Endothelial cell of umbilical vein (primary cell): Measurements from ENCODE around the gene CCDC136. TPM values are rescaled to one million over a fixed set of nuclear protein-coding genes. Genes with fewer than 3 reads are reported as not detected.

Source experiments
- BruUV-seq: library from RNA; stranded (reverse); fragments of 400-500 nt; replicated peaks from 2 replicates; lab custom pipeline; 2021; lab: Mats Ljungman, UMichigan
- CTCF ChIA-PET: fragments of 300-600, 350-600 bp; sonication (Branson Sonifier 250); formaldehyde crosslinking; loops from one replicate; lab custom pipeline; 2021; ENCODE audit warnings: antibody characterized with exemption, inconsistent platforms; lab: Charles Lee
- POLR2A ChIA-PET: fragments of 300-600, 350-600 bp; sonication (Branson Sonifier 250); formaldehyde crosslinking; loops from one replicate; lab custom pipeline; 2021; ENCODE audit warnings: antibody characterized with exemption, inconsistent platforms; lab: Charles Lee
- DNase-seq: peaks from one replicate; pipeline ENCODE4 v3.0.0-alpha.2; 2011; ENCODE audit warnings: low read depth, low spot score
- FAIRE-seq: peaks from 2 replicates; lab custom pipeline; 2011; peaks lifted over from hg19 to GRCh38; lab: Jason Lieb, UNC
- H2AFZ ChIP-seq: 2 replicates; pipeline ENCODE4 v1.6.0; 2012; ENCODE audit warnings: low read depth, low read length, control low read depth, inconsistent platforms
- H3K27ac ChIP-seq: 2 replicates; pipeline ENCODE4 v1.5.1; 2011; ENCODE audit warnings: low read depth, mild to moderate bottlenecking, control low read depth, low read length, moderate library complexity; ENCODE audit not compliant: insufficient read depth
- H3K27me3 ChIP-seq, 2 experiments: 2 replicates each; pipeline versions ENCODE4 v1.6.0 to v1.6.1; 2011; ENCODE audit warnings: low read length in 2 of 2, mixed read lengths in 1 of 2; ENCODE audit not compliant: control insufficient read depth in 2 of 2, insufficient read depth in 2 of 2
- H3K36me3 ChIP-seq, 2 experiments: 2 replicates in 1 of 2; 3 replicates in 1 of 2; pipeline ENCODE4 v1.5.1; 2011; ENCODE audit warnings: low read length in 2 of 2, mild to moderate bottlenecking in 1 of 2, moderate library complexity in 1 of 2; ENCODE audit not compliant: control insufficient read depth in 2 of 2, insufficient read depth in 2 of 2; ENCODE audit errors: extremely low read depth in 1 of 2
- H3K4me1 ChIP-seq: 3 replicates; pipeline ENCODE4 v1.5.1; 2011; ENCODE audit warnings: mild to moderate bottlenecking, low read length; ENCODE audit not compliant: control insufficient read depth, insufficient read depth; ENCODE audit errors: extremely low read depth
- H3K4me2 ChIP-seq: 2 replicates; pipeline ENCODE4 v1.6.1; 2011; ENCODE audit warnings: low read length, control low read depth, mixed read lengths; ENCODE audit not compliant: insufficient read depth
- H3K4me3 ChIP-seq, 3 experiments: fragments of 200-600 bp in 1 of 3; sonication (generic), shearing (Covaris generic) in 1 of 3; replicated peaks in 1 of 3; 2 replicates each; pipeline ENCODE4 v1.5.1; 2011 to 2016; ENCODE audit warnings: control low read depth in 3 of 3, low read length in 3 of 3, mild to moderate bottlenecking in 2 of 3, inconsistent platforms in 1 of 3, low read depth in 1 of 3, moderate library complexity in 1 of 3; ENCODE audit not compliant: insufficient read depth in 1 of 3
- H3K79me2 ChIP-seq: 2 replicates; pipeline ENCODE4 v1.6.0; 2012; ENCODE audit warnings: low read length, inconsistent platforms; ENCODE audit not compliant: control insufficient read depth, insufficient read depth
- H3K9ac ChIP-seq: replicated peaks from 2 replicates; pipeline ENCODE3; 2011; ENCODE audit warnings: low read length, control low read depth; ENCODE audit not compliant: insufficient read depth; ENCODE audit errors: extremely low read depth
- H3K9me1 ChIP-seq: replicated peaks from 3 replicates; pipeline ENCODE4 v1.6.0; 2011; ENCODE audit warnings: mild to moderate bottlenecking, low read length; ENCODE audit not compliant: control insufficient read depth, insufficient read depth; ENCODE audit errors: extremely low read depth
- H3K9me3 ChIP-seq: replicated peaks from 2 replicates; pipeline ENCODE4 v1.5.1; 2012; ENCODE audit warnings: low read length, inconsistent platforms; ENCODE audit not compliant: control insufficient read depth, insufficient read depth
- H4K20me1 ChIP-seq: replicated peaks from 2 replicates; pipeline ENCODE3; 2011; ENCODE audit warnings: mild to moderate bottlenecking, low read length; ENCODE audit not compliant: control insufficient read depth, insufficient read depth; ENCODE audit errors: extremely low read depth
- EZH2 ChIP-seq: IDR thresholded peaks from 2 replicates; pipeline ENCODE4 v1.6.1; 2012; ENCODE audit warnings: borderline replicate concordance, low read depth, mild to moderate bottlenecking, moderate library complexity, low read length, inconsistent platforms; ENCODE audit not compliant: severe bottlenecking
- FOS ChIP-seq: IDR thresholded peaks from 2 replicates; pipeline ENCODE4 v1.6.1; 2011; ENCODE audit warnings: mild to moderate bottlenecking, low read length, moderate library complexity, borderline replicate concordance; ENCODE audit not compliant: insufficient read depth
- GATA2 ChIP-seq: IDR thresholded peaks from 2 replicates; pipeline ENCODE4 v1.7.0; 2011; ENCODE audit warnings: low read depth, mild to moderate bottlenecking, moderate library complexity, mixed read lengths, low read length; ENCODE audit not compliant: insufficient read length, insufficient read depth
- JUN ChIP-seq: IDR thresholded peaks from 2 replicates; pipeline ENCODE4 v1.6.1; 2011; ENCODE audit warnings: borderline replicate concordance, low read depth; ENCODE audit not compliant: insufficient read length, insufficient read depth
- MYC ChIP-seq: IDR thresholded peaks from one replicate; pipeline ENCODE4 v1.6.1; 2011; ENCODE audit warnings: mild to moderate bottlenecking, low read depth, low read length
- POLR2A ChIP-seq: IDR thresholded peaks from 2 replicates; pipeline ENCODE4 v1.6.1; 2012; ENCODE audit warnings: low read depth, mild to moderate bottlenecking, control low read depth, low read length
- POLR2AphosphoS5 ChIP-seq: IDR thresholded peaks from 2 replicates; pipeline ENCODE4 v1.6.1; 2012; ENCODE audit warnings: low read depth, mild to moderate bottlenecking, control low read depth, low read length, moderate library complexity; ENCODE audit not compliant: insufficient read depth
- dilution Hi-C: fragments of 300-500 bp; cut with MboI; formaldehyde crosslinking; loops from one replicate; pipeline ENCODE4 v1.15.0; 2019; ENCODE audit warnings: low sequenced_read_pairs; ENCODE audit not compliant: extremely low pct_ligation_motif_present
- intact Hi-C: fragments of 100-400 bp; cut with micrococcal nuclease; formaldehyde crosslinking; loops from one replicate; pipeline ENCODE4 v1.10.0; 2022
- polyA plus RNA-seq, 4 experiments: library from polyadenylated mRNA; depleted of rRNA in 3 of 4; stranded (reverse) in 3 of 4; unstranded in 1 of 4; fragments of >200 nt; gene quantifications; 2 replicates each; pipeline versions ENCODE4 v1.2.1 to v1.2.3, GENCODE V29; 2011 to 2012; ENCODE audit warnings: missing spikeins in 1 of 4
- total RNA-seq: library from RNA; stranded (reverse); gene quantifications from 2 replicates; pipeline ENCODE4 v1.2.3, GENCODE V29; 2021
- TF ChIP-seq, protein P1 (sequence below), 2 donors: IDR thresholded peaks; 1 replicate in 1 of 2; 2 replicates in 1 of 2; pipeline ENCODE4 v1.5.1; 2011; ENCODE audit warnings: low read length in 2 of 2, mild to moderate bottlenecking in 2 of 2, moderate library complexity in 2 of 2, control low read depth in 1 of 2, inconsistent platforms in 1 of 2, low read depth in 1 of 2; ENCODE audit not compliant: insufficient read depth in 1 of 2; ENCODE audit errors: extremely low read depth in 1 of 2
- TF ChIP-seq, protein P2 (sequence below): IDR thresholded peaks from 2 replicates; pipeline ENCODE4 v1.6.1; 2011; ENCODE audit not compliant: insufficient read depth, insufficient read length

Gene CCDC136
- total and polyA plus RNA-seq, 2 donors (not counting 3 experiments of a cell fraction or from before 2014, with no cell fraction given) = 1.8 to 3.3 TPM

- Histone ChIP-seq H3K79me2 (no peaks in the 10 kb centered on the region), H3K9me3 (peaks cover 3% of the 10 kb centered on the region), H2AFZ (no peak overlapping the region), H3K4me2 (no peak overlapping the region), H3K27ac (no peak overlapping the region), H3K4me1 (peaks cover 2% of the 10 kb centered on the region), H3K27me3 (no peaks in the 10 kb centered on the region), H4K20me1 (no peaks in the 10 kb centered on the region), H3K9ac (no peak overlapping the region), H3K4me3 (no peak overlapping the region), H3K36me3 (peaks cover 17 to 19% of the 10 kb centered on the region in 2 experiments), H3K9me1 (no peaks in the 10 kb centered on the region)
- TF ChIP-seq FOS = no peak
- TF ChIP-seq POLR2A = no peak
- TF ChIP-seq EZH2 = no peak
- TF ChIP-seq MYC = no peak
- no peak for TF ChIP-seq GATA2
- TF ChIP-seq, protein P1, sequence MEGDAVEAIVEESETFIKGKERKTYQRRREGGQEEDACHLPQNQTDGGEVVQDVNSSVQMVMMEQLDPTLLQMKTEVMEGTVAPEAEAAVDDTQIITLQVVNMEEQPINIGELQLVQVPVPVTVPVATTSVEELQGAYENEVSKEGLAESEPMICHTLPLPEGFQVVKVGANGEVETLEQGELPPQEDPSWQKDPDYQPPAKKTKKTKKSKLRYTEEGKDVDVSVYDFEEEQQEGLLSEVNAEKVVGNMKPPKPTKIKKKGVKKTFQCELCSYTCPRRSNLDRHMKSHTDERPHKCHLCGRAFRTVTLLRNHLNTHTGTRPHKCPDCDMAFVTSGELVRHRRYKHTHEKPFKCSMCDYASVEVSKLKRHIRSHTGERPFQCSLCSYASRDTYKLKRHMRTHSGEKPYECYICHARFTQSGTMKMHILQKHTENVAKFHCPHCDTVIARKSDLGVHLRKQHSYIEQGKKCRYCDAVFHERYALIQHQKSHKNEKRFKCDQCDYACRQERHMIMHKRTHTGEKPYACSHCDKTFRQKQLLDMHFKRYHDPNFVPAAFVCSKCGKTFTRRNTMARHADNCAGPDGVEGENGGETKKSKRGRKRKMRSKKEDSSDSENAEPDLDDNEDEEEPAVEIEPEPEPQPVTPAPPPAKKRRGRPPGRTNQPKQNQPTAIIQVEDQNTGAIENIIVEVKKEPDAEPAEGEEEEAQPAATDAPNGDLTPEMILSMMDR (IDR thresholded peaks at IDR 0.05; ENCODE audit: extremely low read depth in 1 of 2, insufficient read depth in 1 of 2, low read depth in 1 of 2, low read length in 2 of 2) = no peak
- TF ChIP-seq, protein P2, sequence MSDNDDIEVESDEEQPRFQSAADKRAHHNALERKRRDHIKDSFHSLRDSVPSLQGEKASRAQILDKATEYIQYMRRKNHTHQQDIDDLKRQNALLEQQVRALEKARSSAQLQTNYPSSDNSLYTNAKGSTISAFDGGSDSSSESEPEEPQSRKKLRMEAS = no peak
- TF ChIP-seq POLR2AphosphoS5 = no peak
- no peak for TF ChIP-seq JUN
- dilution Hi-C loops = no loop called here
- FAIRE-seq (no peak), DNase-seq (no peak)
- BruUV-seq = no TSS peak
- ChIA-PET POLR2A (no interaction called here), CTCF (interaction anchor here (1.5 to 1.6 kb wide), 2 partner anchors 36 to 42 kb away, joined by 3 read pairs; no protein-coding TSS in a partner anchor)
- intact Hi-C loops = no loop called here
Measured at GRCh38 chr7:128774029-128774689, 17.6 kb upstream of the CCDC136 start.
